K562 treated with DMSO at 1 percent for 12 hours (cell line): ENCODE measurements around the gene NOX5. TPM values are rescaled to one million over a fixed set of nuclear protein-coding genes. Genes with fewer than 3 reads are reported as not detected.

Source experiments
- total RNA-seq: library from RNA; unstranded; fragments of 300-600 nt; gene quantifications from 2 replicates; pipeline ENCODE4 v1.2.3, GENCODE V29; 2022; ENCODE audit not compliant: insufficient read depth

The NOX5 gene
- not detected in 2 replicates for total RNA-seq

GRCh38 chr15:69014454-69014853, at the start of gene NOX5:
TSS of gene NOX5 (plus strand) at chr15:69014695. CDS start at chr15:69014736, 41 bp downstream.

Other genes with a start within 250 kb of the NOX5 start
- 94.0 and 117 TPM in 2 replicates for gene ANP32A, start 193.8 kb upstream of the NOX5 start, total RNA-seq
- gene SPESP1, start 84.2 kb upstream of the NOX5 start, total RNA-seq, result not detected in 2 replicates
- gene GLCE, start 145.9 kb downstream of the NOX5 start, total RNA-seq, result 14.9 and 26.2 TPM in 2 replicates